HT-29 (cell line): Measurements from ENCODE around the gene SLC35G6. TPM values are rescaled to one million over a fixed set of nuclear protein-coding genes. Genes with fewer than 3 reads are reported as not detected.
A peak's percentile ranks its signal among the peaks of the same experiment; 100 is the strongest.
"Not testable (repeated sequence)": the region's sequence is repeated elsewhere in the genome, so short reads cannot be mapped to it uniquely, and the experiment has no call there.

Experiments
- DNase-seq: peaks from one replicate; pipeline ENCODE4 v3.0.0-alpha.2; 2015; ENCODE audit warnings: low spot score
- total RNA-seq: library from RNA; depleted of rRNA; stranded (reverse); fragments of >200 nt; shearing (Covaris generic); gene quantifications from 2 replicates; pipeline ENCODE4 v1.2.3, GENCODE V29; 2014

SLC35G6 gene
- total RNA-seq, 1 experiment from 2014 or later, result 0.28 TPM

DNA sequence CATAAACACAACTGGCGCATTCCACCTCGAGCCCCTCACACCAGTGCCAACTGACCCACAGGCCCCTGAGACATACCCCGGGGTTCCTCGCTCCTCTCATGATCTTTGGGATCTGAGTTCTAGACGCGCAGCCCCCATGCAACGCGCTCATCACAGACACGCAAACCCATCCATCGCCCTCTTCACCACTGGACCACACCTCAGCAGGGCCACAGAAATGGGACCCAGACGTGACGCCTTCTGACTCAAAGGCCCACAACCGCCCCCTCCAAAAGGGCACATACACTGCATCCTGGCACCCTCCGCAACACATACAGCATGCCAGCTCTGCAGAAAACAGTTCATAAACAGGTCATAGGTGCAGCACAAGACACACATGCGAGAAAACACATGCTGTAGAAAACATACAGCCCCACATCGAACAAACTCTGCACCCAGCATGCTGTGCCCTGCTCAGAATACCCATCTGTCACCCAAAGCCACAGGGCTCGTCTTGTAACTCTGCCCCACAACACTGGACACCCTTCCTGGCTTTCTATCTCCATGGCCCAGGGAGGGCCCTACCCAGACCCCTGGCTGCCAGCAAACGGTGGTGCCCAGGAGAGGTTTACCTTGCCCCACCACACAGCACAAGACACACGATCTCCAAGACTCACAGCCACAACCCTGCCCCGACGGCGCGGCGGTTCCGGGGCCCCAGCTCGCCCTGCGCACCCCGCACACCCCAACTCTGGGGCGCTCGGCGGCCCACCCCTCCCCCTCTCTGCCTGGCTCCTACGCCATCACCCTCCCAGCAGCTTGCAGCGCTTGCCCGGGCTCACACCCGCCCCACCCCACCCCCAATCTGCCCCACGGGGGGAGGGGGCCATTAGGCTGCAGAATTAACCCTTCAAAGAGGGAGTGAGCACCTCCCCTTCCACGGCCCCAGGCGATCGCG lies 2.7 kb upstream of the SLC35G6 start:
- DNase-seq, result no peak

DNA sequence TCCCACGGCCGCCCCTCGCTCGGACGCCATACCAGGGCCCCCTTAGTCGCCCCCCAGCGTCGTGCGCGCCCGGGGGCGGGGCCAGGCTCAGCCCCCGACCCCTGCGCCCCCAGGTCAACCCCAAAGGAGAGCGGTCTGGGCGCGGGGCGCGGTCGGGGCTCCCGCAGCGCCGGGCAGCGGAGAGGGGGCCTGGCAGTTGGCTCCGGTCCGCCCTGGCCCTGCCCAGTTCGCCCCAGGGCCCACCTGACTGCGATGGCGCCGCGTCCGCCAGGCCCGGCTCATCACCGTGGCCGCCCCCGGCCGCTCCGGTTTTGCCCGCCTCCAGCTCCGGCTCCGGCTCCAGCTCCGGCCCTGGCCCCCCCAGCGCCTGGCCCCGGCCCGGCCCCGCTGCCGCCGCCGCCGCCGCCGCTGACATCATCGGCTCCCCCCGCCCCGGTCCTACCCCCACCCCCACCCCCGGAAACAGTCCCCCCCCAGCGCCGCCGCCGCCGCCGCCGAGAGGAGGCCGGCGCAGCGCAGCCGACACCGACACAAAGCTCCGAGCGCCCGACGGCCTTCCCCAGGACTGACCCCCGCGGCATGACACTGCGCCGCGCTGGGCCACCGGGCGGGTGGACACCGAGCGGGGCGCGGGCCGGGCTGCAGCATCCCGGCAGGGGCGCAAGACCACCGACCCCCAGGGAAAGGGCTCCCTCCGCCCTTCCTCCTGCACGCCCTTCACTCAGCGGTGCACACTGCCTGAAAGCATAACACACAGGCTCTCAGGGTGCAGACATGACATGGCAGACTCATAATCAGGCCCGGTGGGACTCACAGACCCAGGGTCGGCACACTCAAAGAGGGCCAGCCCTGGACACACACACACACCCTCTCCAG lies 1.8 kb upstream of the SLC35G6 start, which contains the start of gene ZBTB4:
Gene ZBTB4, minus strand, starts transcription at position 419 of the 876 bp plus-strand sequence. CDS start 12,830 bp downstream, outside the sequence.
- DNase-seq, result peak; percentile 20

DNA sequence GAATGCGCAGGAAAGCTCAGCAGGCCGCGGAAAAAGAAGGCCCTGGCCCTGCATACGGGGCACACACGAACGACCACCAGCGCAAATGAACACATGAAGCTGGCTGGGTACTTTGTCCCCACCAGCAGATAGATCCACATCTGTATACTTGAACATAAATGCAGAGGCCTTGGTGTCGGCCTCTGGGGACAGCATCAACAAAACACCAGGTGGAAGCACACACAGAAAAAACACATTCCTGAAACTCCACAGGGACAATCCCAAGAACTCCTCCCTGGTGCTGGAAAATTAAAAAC lies 1.2 kb upstream of the SLC35G6 start:
- no peak for DNase-seq

DNA sequence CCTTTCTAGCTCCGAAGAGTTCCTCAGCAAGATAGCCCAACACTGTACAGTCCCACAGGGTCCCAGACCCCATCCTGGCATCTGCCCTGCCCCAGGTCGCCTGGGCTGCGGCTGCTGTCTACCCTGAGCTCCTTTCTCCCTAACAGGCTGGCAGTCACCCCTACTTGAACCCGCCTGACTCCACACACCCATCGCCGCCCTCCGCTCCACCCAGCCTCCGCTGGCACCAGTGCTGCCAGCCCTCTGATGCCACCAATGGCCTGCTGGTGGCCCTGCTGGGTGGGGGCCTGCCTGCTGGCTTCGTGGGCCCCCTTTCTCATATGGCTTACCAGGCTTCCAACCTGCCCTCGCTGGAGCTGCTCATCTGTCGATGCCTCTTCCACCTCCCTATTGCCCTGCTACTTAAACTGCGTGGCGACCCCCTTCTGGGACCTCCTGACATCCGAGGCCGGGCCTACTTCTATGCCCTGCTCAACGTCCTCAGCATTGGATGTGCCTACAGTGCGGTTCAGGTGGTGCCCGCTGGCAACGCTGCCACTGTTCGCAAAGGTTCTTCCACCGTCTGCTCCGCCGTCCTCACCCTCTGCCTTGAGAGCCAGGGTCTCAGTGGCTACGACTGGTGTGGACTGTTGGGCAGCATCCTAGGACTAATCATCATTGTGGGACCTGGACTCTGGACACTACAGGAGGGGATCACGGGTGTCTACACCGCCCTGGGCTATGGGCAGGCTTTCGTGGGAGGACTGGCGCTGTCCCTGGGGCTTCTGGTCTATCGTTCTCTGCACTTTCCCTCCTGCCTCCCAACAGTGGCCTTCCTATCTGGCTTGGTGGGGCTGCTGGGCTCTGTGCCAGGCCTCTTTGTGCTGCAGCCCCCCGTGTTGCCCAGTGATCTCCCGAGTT lies 846 bp downstream of the SLC35G6 start:
- DNase-seq, result peak; percentile 50

DNA sequence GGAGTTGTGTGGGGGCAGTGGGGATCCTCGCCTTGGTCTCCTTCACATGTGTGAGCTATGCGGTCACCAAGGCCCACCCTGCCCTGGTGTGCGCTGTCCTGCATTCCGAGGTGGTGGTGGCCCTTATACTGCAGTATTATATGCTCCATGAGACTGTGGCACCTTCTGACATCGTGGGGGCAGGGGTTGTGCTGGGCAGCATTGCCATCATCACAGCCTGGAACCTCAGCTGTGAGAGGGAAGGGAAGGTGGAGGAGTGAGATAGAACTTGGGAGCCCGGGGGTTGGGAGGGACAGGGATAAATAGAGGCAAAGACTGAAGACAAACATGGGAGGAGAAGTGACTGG lies 1.5 kb downstream of the SLC35G6 start:
- not testable (repeated sequence) for DNase-seq

DNA sequence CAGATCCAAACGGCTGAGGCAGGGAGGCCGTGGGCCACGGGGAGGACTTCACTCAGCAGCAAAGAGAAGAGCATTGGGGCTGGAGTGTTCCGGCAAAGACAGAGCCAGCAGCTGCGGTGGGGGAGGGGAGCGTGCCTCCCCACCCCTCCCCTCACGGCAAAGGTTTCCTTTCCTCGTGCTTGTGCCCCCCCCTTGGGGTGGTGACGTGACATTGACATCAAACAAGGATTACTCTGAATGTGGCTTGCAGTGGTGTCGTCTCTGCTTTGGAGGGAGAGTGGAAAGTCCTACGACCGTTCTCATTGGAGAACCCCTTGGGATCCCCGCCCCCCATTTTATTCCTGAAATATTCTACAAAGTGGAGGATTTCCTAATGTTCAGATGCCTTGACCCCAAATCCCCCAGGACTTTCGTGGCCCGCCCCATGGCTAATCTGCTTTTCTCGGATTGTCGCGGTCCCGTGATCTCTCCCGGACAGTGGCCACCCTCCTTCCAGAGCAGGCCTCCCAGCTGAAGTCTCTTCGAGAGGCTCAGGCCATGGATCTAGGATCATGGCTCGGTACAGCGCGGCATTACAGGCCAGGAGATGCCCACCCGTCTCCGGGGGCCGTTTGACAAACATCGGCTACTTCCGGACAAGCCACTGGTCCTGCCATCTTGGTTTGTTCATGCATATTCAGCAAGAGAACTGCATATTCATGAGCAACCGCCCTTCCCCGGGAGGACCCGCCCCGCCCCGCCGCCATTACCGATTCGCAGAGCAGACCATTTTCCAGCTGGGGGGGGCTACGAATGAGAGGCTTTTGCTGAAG lies 2.2 kb downstream of the SLC35G6 start:
- DNase-seq, result peak; percentile 86

DNA sequence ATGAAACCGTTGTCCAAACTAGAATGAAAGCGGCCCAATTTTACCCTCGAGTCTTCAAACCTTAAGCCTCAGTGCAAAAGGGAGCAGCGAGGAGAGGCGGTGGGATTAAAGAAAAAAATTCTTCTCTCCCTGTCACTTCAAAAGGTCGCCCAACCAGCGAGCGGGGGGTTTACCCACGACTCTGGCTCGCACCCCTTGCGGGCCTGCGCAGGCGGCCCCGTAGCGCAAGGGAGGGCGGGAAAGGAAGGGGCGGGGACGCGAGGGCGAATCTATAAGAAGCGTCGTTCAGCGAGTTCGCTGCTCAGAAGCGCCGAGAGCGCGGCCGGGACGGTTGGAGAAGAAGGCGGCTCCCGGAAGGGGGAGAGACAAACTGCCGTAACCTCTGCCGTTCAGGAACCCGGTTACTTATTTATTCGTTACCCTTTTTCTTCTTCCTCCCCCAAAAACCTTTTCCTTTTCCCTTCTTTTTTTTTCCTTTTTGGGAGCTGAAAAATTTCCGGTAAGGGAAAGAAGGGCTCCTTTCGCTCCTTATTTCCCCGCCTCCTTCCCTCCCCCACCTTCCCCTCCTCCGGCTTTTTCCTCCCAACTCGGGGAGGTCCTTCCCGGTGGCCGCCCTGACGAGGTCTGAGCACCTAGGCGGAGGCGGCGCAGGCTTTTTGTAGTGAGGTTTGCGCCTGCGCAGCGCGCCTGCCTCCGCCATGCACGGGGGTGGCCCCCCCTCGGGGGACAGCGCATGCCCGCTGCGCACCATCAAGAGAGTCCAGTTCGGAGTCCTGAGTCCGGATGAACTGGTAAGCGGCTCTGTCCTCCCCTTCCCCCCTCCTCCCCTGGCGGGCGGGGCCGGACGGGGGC lies 3.0 kb downstream of the SLC35G6 start, which contains the start of gene POLR2A:
Gene POLR2A, plus strand, starts transcription at position 300 of the 852 bp plus-strand sequence.
- peak; percentile 91 for DNase-seq

DNA sequence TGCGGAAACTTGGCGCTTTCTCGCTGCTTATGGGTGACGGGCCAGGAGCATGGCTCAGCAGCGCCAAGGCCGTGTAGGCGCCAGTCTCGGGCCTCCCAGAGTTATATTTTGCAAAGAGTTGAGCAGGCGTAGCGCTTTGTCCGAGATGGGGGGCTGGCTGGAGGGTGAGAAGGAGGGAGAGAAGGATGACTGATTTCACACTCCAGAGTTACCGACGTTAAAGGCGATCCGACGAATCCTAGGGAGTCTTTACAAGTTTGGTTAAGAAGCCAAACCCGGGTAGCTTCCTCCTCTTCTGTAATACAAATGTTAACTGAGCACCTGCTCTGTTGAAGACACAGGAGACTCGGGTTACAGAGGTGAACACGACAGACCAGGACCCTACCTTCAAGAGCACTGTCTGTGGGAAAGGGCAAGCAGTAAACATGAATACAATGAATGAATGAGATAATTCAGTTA lies 3.7 kb downstream of the SLC35G6 start:
- peak; percentile 42 for DNase-seq

DNA sequence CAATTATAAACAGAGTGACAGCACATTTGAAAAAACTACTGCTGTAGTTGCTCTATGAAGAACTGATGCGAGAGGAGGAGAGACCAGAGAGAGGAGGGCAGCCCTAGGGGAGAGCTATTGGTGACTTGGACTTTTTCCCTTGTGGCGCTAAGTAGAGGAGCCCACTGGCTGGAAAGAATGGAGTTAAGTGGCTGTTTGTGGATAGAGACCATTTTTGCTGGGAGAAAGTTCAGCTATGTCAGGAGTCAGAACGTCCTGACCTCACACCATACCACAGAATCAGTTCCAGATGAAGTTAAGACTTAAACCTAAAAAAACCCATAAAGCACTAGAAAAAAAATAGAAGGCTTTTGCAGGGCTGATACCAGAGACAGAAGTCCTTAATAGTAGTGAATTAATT lies 4.9 kb downstream of the SLC35G6 start:
- DNase-seq, result no peak

DNA sequence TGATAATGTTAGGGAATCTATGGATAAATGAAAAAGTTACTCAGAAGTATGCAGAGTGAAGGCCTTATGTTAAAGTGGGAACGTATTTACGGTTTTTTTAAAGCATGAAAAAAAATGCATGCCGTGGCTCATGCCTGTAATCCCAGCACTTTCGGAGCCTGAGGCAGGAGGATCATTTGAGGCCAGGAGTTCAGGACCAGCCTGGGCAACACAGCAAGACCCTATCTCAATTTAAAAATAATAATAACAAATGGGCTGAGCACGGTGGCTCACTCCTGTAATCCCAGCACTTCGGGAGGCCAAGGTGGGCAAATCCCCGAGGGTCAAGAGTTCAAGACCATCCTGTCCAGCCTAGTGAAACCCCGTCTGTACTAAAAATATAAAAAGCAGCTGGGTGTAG lies 8.9 kb downstream of the SLC35G6 start:
- no peak for DNase-seq

DNA sequence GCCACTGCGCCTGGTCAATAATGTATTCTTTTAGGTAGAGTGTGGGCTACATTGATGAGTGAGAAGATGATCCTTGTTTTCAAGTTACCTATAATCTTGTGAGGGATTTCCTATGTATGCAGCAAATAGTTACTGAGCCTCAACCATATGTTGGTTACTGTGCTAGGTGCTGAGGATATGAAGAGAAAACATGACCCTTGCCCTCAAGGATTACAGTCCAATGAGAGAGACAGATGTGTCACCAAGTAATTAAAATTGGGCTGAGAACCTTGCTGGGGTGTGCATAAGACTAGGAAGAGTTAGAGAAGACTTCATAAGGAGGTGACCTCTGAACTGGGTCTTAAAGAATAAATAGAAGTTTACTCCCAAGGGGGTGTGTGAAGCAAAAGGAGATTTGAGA lies 10.3 kb downstream of the SLC35G6 start:
- no peak for DNase-seq

DNA sequence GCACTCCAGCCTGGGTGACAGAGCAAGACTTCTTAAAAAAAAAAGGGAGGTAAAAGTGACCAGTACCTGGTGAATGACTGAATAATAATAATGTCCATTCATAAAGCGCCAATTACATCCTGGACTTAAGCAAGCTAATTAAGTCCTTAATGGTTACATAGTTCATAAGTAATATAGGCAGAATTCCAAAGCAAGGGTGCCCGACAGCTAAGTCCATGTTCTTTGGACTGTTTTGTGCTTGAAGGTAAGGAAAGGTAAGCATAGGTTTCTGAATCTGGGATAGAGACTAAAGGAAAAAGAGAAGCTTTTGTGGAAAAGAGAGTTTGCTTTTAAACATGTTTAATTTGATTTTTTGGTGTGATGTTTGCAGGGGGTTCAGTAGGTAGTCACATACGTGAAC lies 12.7 kb downstream of the SLC35G6 start:
- no peak for DNase-seq

DNA sequence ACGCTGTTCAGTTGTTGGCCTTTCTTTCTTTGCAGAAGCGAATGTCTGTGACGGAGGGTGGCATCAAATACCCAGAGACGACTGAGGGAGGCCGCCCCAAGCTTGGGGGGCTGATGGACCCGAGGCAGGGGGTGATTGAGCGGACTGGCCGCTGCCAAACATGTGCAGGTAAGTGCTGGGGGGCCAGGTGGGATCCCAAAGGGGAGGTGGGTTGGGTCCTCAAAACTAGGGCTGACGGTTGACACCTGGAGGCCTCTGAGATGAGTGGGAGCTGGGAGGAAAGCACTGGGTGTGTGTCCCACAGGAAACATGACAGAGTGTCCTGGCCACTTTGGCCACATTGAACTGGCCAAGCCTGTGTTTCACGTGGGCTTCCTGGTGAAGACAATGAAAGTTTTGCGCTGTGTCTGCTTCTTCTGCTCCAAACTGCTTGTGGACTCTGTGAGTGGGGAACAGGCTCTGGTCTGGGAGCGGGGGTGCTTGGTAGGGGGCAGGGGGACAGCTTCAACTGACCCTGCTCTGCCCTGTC lies 14.7 kb downstream of the SLC35G6 start:
- DNase-seq, result no peak

DNA sequence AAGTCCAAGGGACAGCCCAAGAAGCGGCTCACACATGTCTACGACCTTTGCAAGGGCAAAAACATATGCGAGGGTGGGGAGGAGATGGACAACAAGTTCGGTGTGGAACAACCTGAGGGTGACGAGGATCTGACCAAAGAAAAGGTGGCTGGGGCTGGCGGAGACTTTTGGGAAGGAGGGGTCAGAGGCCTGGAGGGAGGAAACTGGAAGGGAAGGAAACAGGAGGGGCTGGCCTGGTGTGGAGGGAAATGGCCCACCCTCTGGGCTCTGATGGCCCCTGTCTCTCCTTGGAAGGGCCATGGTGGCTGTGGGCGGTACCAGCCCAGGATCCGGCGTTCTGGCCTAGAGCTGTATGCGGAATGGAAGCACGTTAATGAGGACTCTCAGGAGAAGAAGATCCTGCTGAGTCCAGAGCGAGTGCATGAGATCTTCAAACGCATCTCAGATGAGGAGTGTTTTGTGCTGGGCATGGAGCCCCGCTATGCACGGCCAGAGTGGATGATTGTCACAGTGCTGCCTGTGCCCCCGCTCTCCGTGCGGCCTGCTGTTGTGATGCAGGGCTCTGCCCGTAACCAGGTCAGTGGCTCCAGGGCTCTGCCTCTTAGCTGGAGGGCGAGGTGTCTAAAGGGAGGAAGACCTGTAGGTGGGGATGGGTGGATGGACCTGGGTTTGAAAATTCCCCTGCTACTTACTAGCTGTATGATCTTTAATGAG lies 15.4 kb downstream of the SLC35G6 start:
- DNase-seq, result no peak

DNA sequence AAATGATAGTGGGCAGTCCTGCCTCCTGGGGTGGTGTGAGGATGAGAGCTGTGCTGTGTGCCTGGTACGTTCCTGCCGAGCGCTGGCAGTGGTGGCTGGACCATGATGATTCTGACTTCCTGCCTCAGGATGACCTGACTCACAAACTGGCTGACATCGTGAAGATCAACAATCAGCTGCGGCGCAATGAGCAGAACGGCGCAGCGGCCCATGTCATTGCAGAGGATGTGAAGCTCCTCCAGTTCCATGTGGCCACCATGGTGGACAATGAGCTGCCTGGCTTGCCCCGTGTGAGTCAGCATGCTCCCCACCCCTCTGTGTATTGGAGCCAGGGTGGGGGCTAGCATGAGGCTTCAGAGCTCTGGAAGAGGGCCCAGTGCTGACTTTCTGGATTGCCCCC lies 16.0 kb downstream of the SLC35G6 start:
- DNase-seq, result no peak

DNA sequence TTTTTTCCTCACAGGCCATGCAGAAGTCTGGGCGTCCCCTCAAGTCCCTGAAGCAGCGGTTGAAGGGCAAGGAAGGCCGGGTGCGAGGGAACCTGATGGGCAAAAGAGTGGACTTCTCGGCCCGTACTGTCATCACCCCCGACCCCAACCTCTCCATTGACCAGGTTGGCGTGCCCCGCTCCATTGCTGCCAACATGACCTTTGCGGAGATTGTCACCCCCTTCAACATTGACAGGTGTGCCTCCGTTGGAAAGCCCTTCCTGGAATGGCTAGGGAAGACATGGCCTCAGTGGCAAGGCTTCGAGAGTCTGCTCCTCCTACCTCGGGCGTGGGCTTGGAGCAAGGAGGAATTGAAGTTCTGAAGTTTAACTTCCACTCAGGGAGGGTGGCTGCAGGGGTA lies 16.4 kb downstream of the SLC35G6 start:
- no peak for DNase-seq

DNA sequence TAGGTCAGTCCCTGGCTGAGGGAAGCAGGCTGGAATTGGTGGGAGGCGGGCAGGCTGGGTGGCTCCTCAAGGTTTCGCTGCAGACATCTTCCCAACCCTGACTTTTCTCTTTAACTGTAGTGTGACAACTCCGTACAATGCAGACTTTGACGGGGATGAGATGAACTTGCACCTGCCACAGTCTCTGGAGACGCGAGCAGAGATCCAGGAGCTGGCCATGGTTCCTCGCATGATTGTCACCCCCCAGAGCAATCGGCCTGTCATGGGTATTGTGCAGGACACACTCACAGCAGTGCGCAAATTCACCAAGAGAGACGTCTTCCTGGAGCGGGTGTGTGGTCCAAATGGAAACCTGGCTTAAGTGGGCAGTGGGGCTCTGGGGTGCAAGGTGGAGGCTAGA lies 17.9 kb downstream of the SLC35G6 start:
- no peak for DNase-seq

DNA sequence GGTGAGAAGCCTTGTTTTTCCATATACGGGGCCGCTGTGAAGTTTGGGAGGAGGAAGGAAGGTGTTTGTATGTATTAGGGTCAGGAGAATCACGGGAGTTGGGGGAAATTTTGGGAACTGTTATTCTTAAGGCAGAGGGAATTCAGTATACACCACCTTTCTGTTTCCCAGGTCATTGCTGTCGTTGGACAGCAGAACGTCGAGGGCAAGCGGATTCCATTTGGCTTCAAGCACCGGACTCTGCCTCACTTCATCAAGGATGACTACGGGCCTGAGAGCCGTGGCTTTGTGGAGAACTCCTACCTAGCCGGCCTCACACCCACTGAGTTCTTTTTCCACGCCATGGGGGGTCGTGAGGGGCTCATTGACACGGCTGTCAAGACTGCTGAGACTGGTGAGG lies 20.5 kb downstream of the SLC35G6 start:
- DNase-seq, result no peak
